NCI-H128 (cell line): Measurements from ENCODE around the gene HIVEP3.

Source experiments
- DNase-seq: peaks from one replicate; lab custom pipeline; 2025; ENCODE audit not compliant: unreplicated experiment; lab: John Stamatoyannopoulos, UW

HIVEP3 gene

DNA sequence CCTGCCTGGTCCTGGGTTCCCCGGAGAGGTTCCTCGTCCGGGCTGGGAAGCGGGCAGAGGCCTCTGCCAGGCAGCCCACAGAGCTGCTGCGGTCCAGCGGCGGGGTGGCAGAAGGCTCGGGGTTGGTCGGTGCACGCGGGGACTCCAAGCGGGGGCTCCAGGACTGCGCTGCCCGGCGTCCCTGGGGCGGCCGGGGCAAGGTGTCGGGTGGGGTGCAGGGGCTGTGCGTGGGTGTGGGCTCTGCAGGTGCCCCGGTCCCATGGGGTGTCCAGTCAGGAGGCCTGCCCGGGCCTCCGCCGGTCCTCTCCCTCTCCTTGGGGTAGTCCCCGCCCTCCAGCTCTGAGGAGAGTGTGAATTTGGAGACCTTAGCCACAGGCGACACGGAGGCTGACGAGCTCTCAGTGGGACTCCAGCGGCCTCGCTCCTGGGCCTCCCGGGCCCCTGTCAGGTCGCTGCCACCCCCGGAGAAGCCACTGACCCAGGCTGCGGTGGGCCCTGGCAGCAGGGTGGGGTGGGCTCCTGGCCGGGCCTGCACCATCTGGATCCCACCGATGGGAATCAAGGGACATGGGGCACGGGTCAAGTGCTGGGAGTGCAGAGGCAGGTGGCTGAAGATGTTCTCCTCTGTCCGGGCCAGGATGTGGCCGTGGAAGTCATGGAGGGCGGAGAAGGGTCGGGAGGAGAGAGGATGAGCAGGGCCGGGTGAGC is 408.0 kb downstream of the HIVEP3 start:
- no peak for DNase-seq

- no peak for DNase-seq
These were observed 409.5 kb downstream of the HIVEP3 start for GRCh38 chr1:41509270-41509671.

- DNase-seq, result no peak
These were observed 410.4 kb downstream of the HIVEP3 start for GRCh38 chr1:41508290-41508689.

DNA sequence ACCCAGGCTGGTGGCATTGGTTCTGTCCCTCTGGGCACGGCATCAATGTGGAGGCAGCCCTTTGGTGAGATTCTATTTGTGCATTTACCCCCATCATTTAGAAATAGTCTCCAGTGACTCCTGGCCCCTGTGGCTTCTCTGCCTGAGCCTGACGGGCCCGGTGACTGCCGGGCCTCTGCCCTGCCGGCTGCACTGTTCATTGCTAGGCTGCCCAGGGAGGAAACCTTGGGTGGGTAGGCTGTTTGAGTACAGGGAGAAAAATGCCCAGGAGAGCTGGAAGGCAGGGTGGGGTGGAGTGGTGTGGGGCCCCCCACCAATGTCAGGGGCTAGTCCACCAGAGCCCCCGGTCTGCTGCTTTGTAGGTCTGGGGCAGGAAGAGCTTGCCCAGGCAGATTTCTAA is 410.9 kb downstream of the HIVEP3 start:
- no peak for DNase-seq

GRCh38 chr1:41507110-41507720 is 411.5 kb downstream of the HIVEP3 start:
- no peak for DNase-seq

DNA sequence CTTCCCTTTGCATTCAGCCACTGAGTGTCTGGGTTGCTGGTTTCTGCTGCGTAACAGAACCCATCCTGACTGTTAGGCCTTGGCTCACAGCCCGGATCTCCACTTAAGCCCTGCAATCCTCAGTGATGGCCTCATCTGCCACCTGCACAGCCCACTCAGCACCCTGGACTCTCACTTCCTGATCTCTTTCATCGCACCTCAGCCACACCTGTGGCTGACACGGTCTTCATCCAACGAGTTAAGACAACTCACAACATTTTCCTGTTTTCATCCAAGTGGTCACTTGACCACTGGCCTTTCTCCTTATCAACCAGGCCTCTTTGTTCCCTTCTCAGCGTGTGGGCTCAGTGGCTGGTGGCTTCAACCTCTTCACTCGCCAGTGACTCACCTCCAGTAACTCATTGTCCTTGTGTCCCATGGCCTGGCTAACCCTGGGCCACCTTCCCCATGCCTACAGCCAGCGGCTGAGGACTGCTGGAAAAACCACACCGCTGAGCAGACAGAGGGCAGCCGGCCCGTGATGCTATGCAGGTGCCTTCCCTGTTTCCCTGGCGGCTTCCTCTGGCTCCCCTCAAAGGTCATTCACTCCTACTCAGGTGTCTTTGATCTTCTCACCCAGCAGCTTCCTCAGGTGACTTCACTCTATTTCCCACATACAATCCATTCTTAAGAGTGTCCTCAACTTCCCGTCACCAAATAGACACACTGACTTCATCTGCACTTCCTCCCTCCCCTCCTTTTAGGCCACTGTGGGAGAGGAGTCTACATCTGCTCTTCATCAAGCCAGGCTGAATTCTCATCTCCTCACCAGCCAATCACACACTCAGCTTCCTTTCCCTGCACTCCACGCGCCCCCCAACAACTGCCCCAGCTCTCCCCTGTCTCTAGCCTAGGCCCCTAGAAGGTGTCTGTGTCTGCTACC is 414.3 kb downstream of the HIVEP3 start:
- no peak for DNase-seq

GRCh38 chr1:41503538-41504113 is 415.1 kb downstream of the HIVEP3 start:
- DNase-seq, result no peak

GRCh38 chr1:41502912-41503311 is 415.8 kb downstream of the HIVEP3 start:
- no peak for DNase-seq

DNA sequence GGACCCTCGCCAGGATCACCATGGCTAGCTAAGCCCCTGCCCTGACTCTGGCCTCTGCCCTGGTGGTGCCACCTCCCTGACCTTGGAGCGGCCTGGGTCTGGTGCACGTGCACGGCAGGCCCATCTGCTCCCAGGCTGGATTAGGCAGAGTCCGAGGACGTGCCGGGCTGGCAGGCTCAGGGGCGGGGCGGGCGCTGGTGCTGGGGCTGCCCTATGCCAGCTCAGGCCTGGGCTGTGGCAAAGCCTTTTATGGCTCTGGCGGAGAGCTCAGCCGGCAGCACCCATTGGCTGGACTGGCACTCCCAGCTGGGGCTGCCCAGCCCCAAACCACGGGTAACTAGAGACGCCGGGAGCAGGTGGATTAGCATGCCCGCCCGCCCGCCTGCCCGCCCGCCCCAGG is 417.1 kb downstream of the HIVEP3 start:
- DNase-seq, result no peak

DNA sequence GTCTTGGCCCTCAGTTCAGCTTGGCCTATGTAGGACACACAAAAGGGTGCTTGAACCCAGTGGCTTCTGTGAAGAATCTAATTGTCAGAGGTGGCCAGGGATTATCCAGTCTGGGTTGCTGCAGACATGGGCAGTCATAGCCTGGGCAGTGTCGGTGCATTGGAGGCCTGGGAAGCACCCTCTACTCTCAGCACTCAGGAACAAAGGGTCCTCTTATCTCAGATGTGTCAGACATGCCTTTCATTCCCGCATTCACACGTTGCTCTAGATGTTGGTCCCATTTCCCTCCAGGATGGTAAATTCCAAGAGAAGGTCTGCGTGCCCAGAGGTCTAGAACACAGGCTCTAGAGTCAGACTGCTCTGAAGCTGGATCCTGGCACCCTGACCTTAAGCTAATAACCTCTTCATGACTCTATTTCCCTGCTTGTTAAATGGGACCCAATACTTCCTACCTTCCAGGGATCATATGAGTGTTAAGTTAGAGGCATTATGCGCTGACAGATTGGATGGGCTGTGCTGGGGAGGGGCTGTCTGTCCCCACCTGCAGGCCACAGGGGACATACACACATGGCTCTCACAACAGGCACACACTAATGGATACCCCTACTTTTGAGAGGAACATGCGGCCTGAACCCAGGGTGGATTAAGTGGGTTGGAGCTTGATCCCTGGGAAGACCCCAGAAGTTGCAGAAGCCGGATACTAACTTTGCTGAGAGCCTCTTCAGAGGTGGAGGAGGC is 417.8 kb downstream of the HIVEP3 start:
- no peak for DNase-seq

DNA sequence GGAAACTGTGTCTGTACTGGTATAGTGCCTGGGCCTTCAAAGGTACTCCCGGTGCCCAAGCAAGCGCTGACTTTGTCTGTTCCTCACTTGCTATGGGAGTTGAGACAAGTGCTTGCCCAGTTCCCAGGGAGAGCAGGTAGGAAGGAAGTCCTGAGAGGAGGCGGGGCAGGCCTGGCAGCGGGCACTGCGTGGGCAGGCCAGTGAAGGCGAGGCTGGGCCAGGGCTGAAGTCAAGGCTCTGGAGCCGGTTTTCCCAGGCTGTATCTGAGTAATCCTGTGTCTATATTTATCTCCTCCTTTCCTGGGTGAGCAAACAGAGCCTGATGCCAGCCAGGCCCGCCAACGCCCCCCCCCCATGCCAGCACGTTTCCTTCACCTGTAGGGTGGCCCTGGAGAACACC is 418.3 kb downstream of the HIVEP3 start:
- no peak for DNase-seq

GRCh38 chr1:41499591-41499990 is 419.1 kb downstream of the HIVEP3 start:
- DNase-seq, result no peak

DNA sequence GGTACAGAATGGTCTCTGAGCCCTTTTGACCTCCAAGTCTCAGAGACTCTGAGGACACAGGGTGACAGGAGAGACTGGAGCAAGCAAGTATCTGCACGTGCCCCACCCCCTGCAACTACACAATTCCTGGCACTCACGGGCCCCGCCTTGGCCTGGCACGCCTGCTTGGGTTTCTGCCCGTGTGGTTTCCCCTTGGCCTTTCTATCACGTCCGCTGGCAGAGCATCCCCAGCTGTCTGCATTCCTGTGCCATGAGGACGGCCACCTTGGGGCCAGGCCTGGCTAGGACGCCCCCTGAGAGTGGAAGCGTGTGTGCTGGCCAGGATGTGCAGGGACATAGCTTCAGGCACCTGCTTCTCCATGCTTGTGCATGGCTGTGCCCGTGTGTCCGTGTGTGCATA is 419.9 kb downstream of the HIVEP3 start:
- no peak for DNase-seq

- no peak for DNase-seq
These were observed 420.3 kb downstream of the HIVEP3 start for GRCh38 chr1:41498391-41498790.

GRCh38 chr1:41497461-41498030 is 421.2 kb downstream of the HIVEP3 start:
- DNase-seq, result no peak

GRCh38 chr1:41497056-41497440 is 421.7 kb downstream of the HIVEP3 start:
- DNase-seq, result no peak

DNA sequence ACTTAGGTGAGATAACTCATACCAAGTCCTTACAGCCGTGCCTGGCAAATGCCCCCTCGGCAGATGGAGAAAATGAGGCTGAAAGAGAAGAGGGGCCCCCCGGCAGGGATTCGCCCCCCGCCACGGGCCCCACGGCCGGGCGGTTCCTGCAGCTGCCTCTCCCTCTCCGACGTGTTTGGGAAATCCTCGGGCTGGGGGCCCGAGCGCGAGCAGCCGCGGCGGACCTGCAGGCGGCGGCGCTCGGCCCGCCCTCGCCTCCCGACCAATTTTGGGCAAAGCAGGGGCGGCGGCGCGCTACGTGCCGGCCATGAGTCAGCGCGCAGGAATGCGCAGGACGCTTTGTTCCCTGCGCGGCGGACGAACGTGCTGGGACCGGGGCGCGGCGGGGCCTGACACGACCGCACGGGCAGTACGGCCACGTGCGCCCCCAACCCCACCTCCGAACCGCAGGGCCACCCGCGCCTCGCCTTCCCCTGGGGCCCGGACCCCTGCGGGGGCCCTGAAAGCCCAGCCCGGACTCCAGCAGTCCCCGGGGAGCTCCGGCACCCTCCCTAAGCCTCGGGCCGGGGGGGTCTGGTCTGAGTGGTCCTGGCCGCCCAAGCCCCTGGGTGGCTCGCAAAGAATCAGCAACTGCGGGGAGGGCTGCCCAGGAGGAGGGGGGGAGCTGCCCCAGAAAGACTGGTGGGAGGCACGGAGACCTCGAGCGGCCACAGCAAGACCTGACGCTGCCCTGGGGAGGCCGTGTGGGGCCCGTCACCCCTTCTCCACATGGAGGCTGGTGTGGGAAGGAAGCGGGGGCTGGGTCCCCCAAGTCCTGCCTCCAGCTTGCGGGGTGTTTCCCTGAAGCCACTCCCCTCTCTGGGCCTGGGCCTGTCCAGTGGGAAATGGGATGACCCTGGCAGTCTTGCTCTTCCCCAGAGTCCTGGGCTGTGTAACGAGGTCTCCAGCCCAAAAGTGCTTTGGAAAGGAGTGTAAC is 422.4 kb downstream of the HIVEP3 start:
- no peak for DNase-seq

- DNase-seq, result no peak
These were observed 423.3 kb downstream of the HIVEP3 start for GRCh38 chr1:41495210-41495948.
